ENCODE measurements around the gene ST3GAL3.

Gene ST3GAL3

DNA sequence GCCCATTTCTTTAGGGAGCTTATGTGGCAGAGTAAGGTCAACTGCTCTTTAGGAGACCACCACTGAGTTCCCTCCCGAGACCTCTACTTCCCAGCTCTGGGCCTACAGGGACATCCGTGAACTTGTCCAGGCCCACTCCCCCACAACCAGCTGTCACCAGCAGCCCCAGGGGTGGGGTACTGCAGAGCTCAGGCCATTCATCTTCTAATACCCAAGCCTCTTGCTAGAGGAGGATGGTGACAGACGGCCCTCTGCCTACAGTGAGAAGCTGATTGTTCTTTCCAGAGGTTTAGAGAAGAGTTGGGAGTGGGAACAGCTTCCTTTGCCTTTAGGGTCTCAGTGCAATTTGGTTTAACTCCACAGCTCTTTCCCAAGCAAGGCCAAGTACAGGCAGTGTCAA lies 193.1 kb downstream of the ST3GAL3 start:
- H3K36me3 ChIP-seq (ENCODE audit: insufficient read depth, insufficient read length, low read length) = peaks cover 48% of the 10 kb centered on the region
- H3K27me3 ChIP-seq (ENCODE audit: insufficient read depth, insufficient read length) = peaks cover 12% of the 10 kb centered on the region
- no peak overlapping the region for H3K4me3 ChIP-seq (ENCODE audit: insufficient read length, low read depth)
- TF ChIP-seq ZNF274 (IDR thresholded peaks at IDR 0.05; ENCODE audit: low read depth, low read length) = no peak
- TF ChIP-seq SUZ12 (IDR thresholded peaks at IDR 0.05; ENCODE audit: extremely low read depth, insufficient read depth, insufficient read length) = no peak
- no peak for TF ChIP-seq YY1 (IDR thresholded peaks at IDR 0.05; ENCODE audit: insufficient read depth, insufficient read length)
- no peaks in the 10 kb centered on the region for H3K4me1 ChIP-seq (ENCODE audit: insufficient read depth, insufficient read length)
- no peak for DNase-seq (ENCODE audit: low read depth, low spot score)
- H3K9ac ChIP-seq (ENCODE audit: insufficient read length, low read depth) = no peak overlapping the region
- H3K9me3 ChIP-seq (ENCODE audit: insufficient read depth, low read length) = no peaks in the 10 kb centered on the region

DNA sequence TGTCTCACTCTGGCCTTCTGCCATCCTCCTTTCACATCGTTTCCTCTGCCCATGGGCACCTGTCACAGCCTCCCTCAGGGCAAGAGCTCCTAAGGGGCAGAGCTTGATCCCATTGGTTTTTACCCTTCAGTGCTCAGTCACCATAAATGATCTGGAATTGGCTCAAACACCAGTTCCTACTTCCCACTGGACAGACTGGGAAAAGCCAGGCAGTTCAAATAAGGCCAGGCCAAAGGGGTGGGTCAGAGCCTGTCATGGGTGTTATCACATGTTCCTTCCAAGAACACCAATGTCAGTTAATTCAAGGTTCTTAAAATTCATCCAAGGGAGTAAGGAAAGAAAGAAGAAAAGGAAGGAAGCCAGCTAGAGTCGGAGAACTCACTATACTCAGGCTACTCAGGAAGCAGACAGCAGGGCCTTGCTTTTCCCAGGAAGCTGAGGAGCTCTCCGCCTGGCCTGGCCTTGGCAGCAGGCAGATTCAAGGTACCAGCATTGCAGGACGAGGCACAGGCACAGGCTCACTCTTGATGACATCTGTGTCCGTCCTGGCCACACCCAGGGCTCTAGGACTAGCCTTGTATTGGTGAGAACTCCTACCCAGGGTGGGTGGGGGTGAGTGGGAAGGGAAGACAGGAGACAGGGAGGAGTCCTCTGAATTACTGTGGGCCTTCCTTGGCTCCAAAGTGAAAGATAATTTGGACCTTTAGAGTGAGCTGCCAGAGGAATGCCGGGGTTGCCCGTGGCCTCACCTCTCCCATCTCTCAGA lies 194.0 kb downstream of the ST3GAL3 start:
- no peaks in the 10 kb centered on the region for H3K9me3 ChIP-seq (ENCODE audit: insufficient read depth, low read length)
- H3K9ac ChIP-seq (ENCODE audit: insufficient read length, low read depth) = no peak overlapping the region
- H3K27me3 ChIP-seq (ENCODE audit: insufficient read depth, insufficient read length) = peaks cover 13% of the 10 kb centered on the region
- H3K36me3 ChIP-seq (ENCODE audit: insufficient read depth, insufficient read length, low read length) = peaks cover 46% of the 10 kb centered on the region
- TF ChIP-seq ZNF274 (IDR thresholded peaks at IDR 0.05; ENCODE audit: low read depth, low read length) = no peak
- TF ChIP-seq SUZ12 (IDR thresholded peaks at IDR 0.05; ENCODE audit: extremely low read depth, insufficient read depth, insufficient read length) = no peak
- TF ChIP-seq YY1 (IDR thresholded peaks at IDR 0.05; ENCODE audit: insufficient read depth, insufficient read length) = no peak
- no peak for DNase-seq (ENCODE audit: low read depth, low spot score)
- H3K4me3 ChIP-seq (ENCODE audit: insufficient read length, low read depth) = no peak overlapping the region
- H3K4me1 ChIP-seq (ENCODE audit: insufficient read depth, insufficient read length) = no peaks in the 10 kb centered on the region

DNA sequence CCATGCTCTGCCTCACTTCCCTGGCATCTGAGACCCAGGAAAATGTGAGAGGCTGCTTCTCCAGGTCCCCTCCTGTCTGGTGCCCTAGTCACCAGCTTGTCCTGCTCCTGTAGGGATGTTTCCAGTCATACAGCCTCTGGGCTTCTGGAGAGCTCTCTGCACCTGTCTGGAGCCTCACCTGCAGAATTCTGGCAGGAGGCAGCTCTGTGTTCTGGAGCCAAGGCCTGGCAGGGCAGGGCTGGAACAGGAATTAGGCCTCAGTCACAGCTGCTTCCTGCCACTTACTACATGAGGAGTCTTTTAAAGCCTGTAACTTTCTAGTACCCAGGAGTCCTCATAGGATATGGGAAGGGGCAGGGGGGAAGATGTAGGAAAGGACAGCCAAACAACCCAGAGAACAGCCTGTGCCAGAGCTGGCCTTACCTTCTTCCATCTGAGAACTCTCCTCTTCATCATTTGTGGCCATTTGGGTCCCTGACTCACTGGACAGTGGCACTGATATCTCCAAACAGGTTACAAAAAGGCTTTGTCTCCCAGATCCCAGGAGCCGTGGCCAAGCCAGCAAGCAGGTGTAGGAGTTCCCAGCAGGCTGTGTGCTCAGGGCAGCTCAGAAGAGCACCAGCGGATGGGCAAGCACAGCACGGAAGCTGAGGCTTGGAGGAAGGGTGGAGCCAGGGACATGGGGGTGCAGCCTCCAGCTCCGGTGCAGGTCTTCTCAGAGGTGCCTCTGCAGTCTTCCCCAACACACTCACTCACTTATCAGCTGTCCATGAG lies 194.9 kb downstream of the ST3GAL3 start:
- no peak for DNase-seq (ENCODE audit: low read depth, low spot score)
- peaks cover 15% of the 10 kb centered on the region for H3K27me3 ChIP-seq (ENCODE audit: insufficient read depth, insufficient read length)
- TF ChIP-seq SUZ12 (IDR thresholded peaks at IDR 0.05; ENCODE audit: extremely low read depth, insufficient read depth, insufficient read length) (no peak), ZNF274 (IDR thresholded peaks at IDR 0.05; ENCODE audit: low read depth, low read length) (no peak), YY1 (IDR thresholded peaks at IDR 0.05; ENCODE audit: insufficient read depth, insufficient read length) (no peak)
- H3K9me3 ChIP-seq (ENCODE audit: insufficient read depth, low read length) = no peaks in the 10 kb centered on the region
- H3K36me3 ChIP-seq (ENCODE audit: insufficient read depth, insufficient read length, low read length) = peaks cover 50% of the 10 kb centered on the region
- no peak overlapping the region for H3K9ac ChIP-seq (ENCODE audit: insufficient read length, low read depth)
- no peaks in the 10 kb centered on the region for H3K4me1 ChIP-seq (ENCODE audit: insufficient read depth, insufficient read length)
- no peak overlapping the region for H3K4me3 ChIP-seq (ENCODE audit: insufficient read length, low read depth)

DNA sequence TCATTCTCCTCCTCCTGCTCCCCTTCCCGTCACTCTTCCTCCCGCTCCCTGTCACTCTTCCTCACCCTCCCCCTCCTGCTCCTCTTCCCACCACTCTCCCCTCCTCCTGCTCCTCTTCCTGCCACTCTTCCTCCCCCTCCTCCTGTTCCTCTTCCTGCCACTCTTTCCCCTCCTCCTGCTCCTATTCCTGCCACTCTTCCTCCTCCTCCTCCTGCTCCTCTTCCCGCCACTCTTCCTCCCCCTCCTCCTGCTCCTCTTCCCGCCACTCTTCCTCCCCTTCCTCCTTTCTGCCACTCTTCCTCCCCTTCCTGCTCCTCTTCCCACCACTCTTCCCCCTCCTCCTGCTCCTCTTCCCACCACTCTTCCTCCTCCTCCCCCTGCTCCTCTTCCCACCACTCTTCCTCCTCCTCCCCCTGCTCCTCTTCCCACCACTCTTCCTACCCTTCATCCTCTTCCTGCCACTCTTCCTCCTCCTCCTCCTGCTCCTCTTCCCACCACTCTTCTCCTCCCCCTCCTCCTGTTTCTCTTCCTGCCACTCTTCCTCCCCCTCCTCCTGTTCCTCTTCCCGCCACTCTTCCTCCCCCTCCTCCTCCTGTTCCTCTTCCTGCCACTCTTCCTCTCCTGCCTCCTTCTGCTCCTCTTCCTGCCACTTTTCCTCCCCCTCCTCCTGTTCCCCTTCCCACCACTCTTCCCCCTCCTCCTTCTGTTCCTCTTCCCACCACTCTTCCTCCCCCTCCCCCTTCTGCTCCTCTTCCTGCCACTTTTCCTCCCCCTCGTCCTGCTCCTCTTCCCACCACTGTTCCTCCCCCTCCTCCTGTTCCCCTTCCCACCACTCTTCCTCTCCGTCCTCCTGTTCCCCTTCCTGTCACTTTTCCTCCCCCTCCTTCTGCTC lies 197.6 kb downstream of the ST3GAL3 start:
- peaks cover 30% of the 10 kb centered on the region for H3K36me3 ChIP-seq (ENCODE audit: insufficient read depth, insufficient read length, low read length)
- no peak overlapping the region for H3K4me3 ChIP-seq (ENCODE audit: insufficient read length, low read depth)
- H3K27me3 ChIP-seq (ENCODE audit: insufficient read depth, insufficient read length) = peaks cover 15% of the 10 kb centered on the region
- TF ChIP-seq YY1 (IDR thresholded peaks at IDR 0.05; ENCODE audit: insufficient read depth, insufficient read length) (no peak), ZNF274 (IDR thresholded peaks at IDR 0.05; ENCODE audit: low read depth, low read length) (no peak), SUZ12 (IDR thresholded peaks at IDR 0.05; ENCODE audit: extremely low read depth, insufficient read depth, insufficient read length) (no peak)
- H3K9ac ChIP-seq (ENCODE audit: insufficient read length, low read depth) = no peak overlapping the region
- H3K4me1 ChIP-seq (ENCODE audit: insufficient read depth, insufficient read length) = no peaks in the 10 kb centered on the region
- DNase-seq (ENCODE audit: low read depth, low spot score) = no peak
- no peaks in the 10 kb centered on the region for H3K9me3 ChIP-seq (ENCODE audit: insufficient read depth, low read length)

DNA sequence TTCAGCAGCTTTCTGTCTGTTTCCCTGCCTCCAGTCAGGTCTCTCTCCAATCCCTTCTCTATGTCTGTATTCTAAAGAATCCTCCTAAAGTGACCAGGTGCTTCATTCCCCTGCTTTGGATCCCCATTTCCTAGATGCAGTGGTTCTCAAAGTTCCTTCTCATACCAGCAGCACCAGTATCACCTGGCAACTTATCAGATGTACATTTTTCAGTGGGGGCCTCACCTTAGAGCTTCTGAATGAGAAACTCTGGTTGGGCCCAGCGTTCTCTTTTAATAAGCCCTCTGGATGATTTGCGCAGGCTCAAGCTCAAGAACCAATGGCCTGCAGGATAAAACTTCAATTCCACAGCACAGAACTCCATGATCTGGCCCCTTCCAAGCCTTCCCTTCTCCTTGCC lies 200.9 kb downstream of the ST3GAL3 start:
- no peak overlapping the region for H3K4me3 ChIP-seq (ENCODE audit: insufficient read length, low read depth)
- no peak overlapping the region for H3K9ac ChIP-seq (ENCODE audit: insufficient read length, low read depth)
- H3K27me3 ChIP-seq (ENCODE audit: insufficient read depth, insufficient read length) = peaks cover 15% of the 10 kb centered on the region
- TF ChIP-seq SUZ12 (IDR thresholded peaks at IDR 0.05; ENCODE audit: extremely low read depth, insufficient read depth, insufficient read length) (no peak), ZNF274 (IDR thresholded peaks at IDR 0.05; ENCODE audit: low read depth, low read length) (no peak), YY1 (IDR thresholded peaks at IDR 0.05; ENCODE audit: insufficient read depth, insufficient read length) (no peak)
- peaks cover 8% of the 10 kb centered on the region for H3K4me1 ChIP-seq (ENCODE audit: insufficient read depth, insufficient read length)
- no peak for DNase-seq (ENCODE audit: low read depth, low spot score)
- H3K9me3 ChIP-seq (ENCODE audit: insufficient read depth, low read length) = no peaks in the 10 kb centered on the region
- peaks cover 20% of the 10 kb centered on the region for H3K36me3 ChIP-seq (ENCODE audit: insufficient read depth, insufficient read length, low read length)

DNA sequence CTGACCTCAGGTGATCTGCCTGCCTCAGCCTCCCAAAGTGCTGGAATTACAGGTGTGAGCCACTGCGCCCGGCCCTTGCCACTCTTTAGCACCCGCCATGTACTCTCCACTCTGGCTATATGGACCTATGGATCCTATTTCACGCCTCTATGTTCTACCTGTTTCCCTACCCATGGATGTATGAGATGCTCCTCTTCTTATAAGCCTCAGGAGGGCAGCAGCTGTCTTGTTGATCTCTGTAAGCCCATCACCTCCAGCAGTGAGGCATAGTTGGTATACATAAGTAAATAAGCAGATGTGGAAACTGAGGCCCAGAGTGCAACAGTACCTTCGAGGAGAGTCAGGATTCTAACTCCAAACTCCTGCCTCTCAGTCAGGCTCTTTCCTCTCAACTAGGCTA lies 201.5 kb downstream of the ST3GAL3 start:
- Histone ChIP-seq H3K9me3 (ENCODE audit: insufficient read depth, low read length) (no peaks in the 10 kb centered on the region), H3K27me3 (ENCODE audit: insufficient read depth, insufficient read length) (peaks cover 15% of the 10 kb centered on the region), H3K36me3 (ENCODE audit: insufficient read depth, insufficient read length, low read length) (peaks cover 20% of the 10 kb centered on the region), H3K4me1 (ENCODE audit: insufficient read depth, insufficient read length) (peaks cover 11% of the 10 kb centered on the region), H3K9ac (ENCODE audit: insufficient read length, low read depth) (no peak overlapping the region), H3K4me3 (ENCODE audit: insufficient read length, low read depth) (no peak overlapping the region)
- DNase-seq (ENCODE audit: low read depth, low spot score) = no peak
- TF ChIP-seq YY1 (IDR thresholded peaks at IDR 0.05; ENCODE audit: insufficient read depth, insufficient read length) (no peak), ZNF274 (IDR thresholded peaks at IDR 0.05; ENCODE audit: low read depth, low read length) (no peak), SUZ12 (IDR thresholded peaks at IDR 0.05; ENCODE audit: extremely low read depth, insufficient read depth, insufficient read length) (no peak)

Data from NT2/D1 (cell line).